ENCODE results near the gene HOXD4. TPM values are rescaled to one million over a fixed set of nuclear protein-coding genes. Genes with fewer than 3 reads are reported as not detected.

The HOXD4 gene
- total and polyA plus RNA-seq, 8 donors, result 0.17 to 0.99 (median 0.68) TPM

- Histone ChIP-seq H3K4me3 (no peak overlapping the region), H3K4me1 (peaks cover 0 to 21% of the 10 kb centered on the region in 2 donors), H3K27ac (no peak overlapping the region), H3K36me3 (no peaks in the 10 kb centered on the region), H3K9me3 (no peaks in the 10 kb centered on the region), H3K27me3 (peaks cover 98 to 100% of the 10 kb centered on the region in 2 donors)
- DNase-seq (no peak), ATAC-seq (no peak)
- intact Hi-C loops (cut with DNase I), result no loop called here
- TF ChIP-seq, protein P1, sequence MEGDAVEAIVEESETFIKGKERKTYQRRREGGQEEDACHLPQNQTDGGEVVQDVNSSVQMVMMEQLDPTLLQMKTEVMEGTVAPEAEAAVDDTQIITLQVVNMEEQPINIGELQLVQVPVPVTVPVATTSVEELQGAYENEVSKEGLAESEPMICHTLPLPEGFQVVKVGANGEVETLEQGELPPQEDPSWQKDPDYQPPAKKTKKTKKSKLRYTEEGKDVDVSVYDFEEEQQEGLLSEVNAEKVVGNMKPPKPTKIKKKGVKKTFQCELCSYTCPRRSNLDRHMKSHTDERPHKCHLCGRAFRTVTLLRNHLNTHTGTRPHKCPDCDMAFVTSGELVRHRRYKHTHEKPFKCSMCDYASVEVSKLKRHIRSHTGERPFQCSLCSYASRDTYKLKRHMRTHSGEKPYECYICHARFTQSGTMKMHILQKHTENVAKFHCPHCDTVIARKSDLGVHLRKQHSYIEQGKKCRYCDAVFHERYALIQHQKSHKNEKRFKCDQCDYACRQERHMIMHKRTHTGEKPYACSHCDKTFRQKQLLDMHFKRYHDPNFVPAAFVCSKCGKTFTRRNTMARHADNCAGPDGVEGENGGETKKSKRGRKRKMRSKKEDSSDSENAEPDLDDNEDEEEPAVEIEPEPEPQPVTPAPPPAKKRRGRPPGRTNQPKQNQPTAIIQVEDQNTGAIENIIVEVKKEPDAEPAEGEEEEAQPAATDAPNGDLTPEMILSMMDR (IDR thresholded peaks at IDR 0.05), result no peak
Observed at GRCh38 chr2:176103742-176104315, 47.5 kb upstream of the HOXD4 start.

DNA sequence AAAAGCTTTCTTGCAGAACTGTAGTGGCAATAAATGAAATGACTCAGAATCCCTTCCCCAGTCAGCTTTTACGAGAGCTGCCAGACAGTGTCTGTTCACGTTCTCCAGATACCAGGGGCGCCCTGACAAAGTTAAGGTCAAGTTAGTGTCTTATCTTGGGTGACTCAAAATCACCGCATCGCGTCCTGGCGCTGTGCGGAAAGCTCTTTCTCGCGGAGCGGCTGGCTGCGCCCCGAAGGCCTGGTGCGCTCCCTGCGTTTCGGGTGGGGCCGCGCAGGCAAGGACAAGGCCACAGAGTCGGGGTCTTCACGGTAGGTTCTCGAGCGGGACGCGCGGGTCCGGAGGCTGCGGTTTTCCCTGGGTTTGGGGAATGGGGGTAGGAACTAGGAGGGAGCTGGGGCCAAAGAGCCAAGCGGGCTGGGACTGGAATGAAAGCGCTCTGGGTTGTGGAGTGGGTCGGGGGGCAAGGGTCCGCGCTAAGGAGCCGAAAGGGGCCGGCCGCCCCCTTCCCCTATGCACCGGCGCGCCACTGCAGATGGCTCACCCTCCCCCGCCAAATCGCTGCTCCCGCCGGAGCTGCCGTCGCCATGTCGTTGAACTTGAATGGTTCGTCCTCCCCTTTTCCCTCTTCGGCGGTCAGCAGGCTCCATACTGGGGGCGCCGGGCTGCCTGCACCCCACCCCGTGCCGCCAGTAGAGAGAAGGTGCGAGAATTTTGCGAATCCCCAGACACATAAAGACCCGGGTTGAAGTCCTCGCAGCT lies 46.9 kb upstream of the HOXD4 start:
- Histone ChIP-seq H3K4me1 (peaks cover 0 to 21% of the 10 kb centered on the region in 2 donors), H3K4me3 (no peak overlapping the region), H3K9me3 (no peaks in the 10 kb centered on the region), H3K36me3 (no peaks in the 10 kb centered on the region), H3K27ac (no peak overlapping the region), H3K27me3 (peaks cover 98 to 100% of the 10 kb centered on the region in 2 donors)
- ATAC-seq, result no peak
- TF ChIP-seq, protein P1 (IDR thresholded peaks at IDR 0.05), result no peak
- intact Hi-C loops (cut with DNase I), result no loop called here
- DNase-seq, result peak in 1 of 4 donors; percentile 72

DNA sequence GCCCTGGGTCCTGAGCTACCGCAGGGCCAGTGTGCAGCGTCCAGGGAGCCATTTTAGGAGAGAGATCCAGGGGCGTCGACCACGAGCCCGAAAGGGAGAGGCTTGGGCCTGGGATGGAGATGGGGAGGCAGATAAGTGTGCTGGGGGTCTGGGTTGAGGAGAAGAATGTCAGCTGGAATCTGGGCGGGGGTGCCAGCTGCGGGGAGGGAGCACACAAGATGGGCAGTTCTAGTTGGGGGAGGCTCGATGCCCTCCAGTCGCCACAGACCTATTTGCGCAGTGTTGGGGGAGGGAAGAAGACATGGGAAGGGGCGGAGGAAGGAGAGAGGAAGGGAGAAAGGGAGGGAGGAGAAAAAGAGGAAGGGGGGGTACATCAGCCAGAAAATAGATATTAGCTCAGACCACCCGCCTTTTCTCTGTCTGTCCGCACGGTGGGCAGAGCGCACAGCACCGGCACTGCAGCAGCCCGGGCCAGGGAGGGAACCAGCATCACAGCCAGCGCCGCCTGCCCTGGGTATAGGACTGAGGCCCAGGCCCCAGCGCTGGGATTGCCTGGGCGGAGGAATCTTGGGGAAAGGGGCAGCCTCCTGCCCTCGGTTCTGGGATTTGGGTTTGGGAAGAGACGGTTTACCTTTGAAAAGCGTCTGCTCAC lies 46.1 kb upstream of the HOXD4 start:
- Histone ChIP-seq H3K4me1 (peaks cover 0 to 21% of the 10 kb centered on the region in 2 donors), H3K27me3 (peaks cover 98 to 100% of the 10 kb centered on the region in 2 donors), H3K36me3 (no peaks in the 10 kb centered on the region), H3K9me3 (no peaks in the 10 kb centered on the region), H3K27ac (no peak overlapping the region), H3K4me3 (no peak overlapping the region)
- DNase-seq, result no peak
- intact Hi-C loops (cut with DNase I), result no loop called here
- no peak for ATAC-seq
- TF ChIP-seq, protein P1 (IDR thresholded peaks at IDR 0.05), result no peak

GRCh38 chr2:176105730-176106580 lies 45.4 kb upstream of the HOXD4 start:
- Histone ChIP-seq H3K4me3 (no peak overlapping the region), H3K4me1 (peaks cover 0 to 21% of the 10 kb centered on the region in 2 donors), H3K36me3 (no peaks in the 10 kb centered on the region), H3K27me3 (peaks cover 98 to 100% of the 10 kb centered on the region in 2 donors), H3K27ac (no peak overlapping the region), H3K9me3 (no peaks in the 10 kb centered on the region)
- intact Hi-C loops (cut with DNase I), result no loop called here
- DNase-seq (no peak), ATAC-seq (no peak)
- TF ChIP-seq, protein P1 (IDR thresholded peaks at IDR 0.05), result no peak
